Activated T-cell treated with anti-CD3 and anti-CD28 coated beads for 48 hours (primary cell): ENCODE data around the gene QRICH2.
A peak's percentile ranks its signal among the peaks of the same experiment; 100 is the strongest.
"Not testable (repeated sequence)": the region's sequence is repeated elsewhere in the genome, so short reads cannot be mapped to it uniquely, and the experiment has no call there.

ENCODE experiments used
- DNase-seq: peaks from one replicate; pipeline ENCODE4 v3.0.0-alpha.2; 2020; ENCODE audit warnings: low read depth

The QRICH2 gene, protein sequence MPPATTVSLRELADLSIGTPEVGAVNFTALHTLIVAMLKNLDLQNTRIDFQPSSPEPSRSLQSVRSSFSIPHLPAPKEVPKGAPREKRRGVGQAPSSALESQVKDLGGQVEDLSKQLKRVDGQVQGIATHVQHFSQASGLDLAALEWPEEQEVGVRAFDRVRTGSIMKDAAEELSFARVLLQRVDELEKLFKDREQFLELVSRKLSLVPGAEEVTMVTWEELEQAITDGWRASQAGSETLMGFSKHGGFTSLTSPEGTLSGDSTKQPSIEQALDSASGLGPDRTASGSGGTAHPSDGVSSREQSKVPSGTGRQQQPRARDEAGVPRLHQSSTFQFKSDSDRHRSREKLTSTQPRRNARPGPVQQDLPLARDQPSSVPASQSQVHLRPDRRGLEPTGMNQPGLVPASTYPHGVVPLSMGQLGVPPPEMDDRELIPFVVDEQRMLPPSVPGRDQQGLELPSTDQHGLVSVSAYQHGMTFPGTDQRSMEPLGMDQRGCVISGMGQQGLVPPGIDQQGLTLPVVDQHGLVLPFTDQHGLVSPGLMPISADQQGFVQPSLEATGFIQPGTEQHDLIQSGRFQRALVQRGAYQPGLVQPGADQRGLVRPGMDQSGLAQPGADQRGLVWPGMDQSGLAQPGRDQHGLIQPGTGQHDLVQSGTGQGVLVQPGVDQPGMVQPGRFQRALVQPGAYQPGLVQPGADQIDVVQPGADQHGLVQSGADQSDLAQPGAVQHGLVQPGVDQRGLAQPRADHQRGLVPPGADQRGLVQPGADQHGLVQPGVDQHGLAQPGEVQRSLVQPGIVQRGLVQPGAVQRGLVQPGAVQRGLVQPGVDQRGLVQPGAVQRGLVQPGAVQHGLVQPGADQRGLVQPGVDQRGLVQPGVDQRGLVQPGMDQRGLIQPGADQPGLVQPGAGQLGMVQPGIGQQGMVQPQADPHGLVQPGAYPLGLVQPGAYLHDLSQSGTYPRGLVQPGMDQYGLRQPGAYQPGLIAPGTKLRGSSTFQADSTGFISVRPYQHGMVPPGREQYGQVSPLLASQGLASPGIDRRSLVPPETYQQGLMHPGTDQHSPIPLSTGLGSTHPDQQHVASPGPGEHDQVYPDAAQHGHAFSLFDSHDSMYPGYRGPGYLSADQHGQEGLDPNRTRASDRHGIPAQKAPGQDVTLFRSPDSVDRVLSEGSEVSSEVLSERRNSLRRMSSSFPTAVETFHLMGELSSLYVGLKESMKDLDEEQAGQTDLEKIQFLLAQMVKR (N-terminal part only)

DNA sequence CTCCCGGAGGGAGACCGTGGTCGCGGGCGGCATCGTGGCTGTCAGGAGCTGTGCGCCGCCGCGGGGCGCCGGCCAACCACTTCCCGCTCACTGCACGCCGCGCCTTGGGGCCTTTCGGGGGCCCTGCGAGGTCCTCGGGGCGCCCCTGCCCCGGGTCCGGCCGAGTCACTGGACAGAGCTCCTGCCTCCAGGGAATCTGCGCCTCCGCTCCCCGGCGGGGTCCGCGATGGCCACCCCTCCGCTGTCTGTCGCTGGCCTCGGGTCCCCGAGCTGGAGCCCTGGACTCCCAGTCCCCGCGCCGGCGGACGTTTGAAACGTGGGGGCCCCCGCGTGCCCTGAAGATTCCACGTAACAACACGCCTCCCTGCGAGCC, at the start of gene QRICH2:
QRICH2 (minus strand) TSS at position 311 of the 373 bp plus-strand sequence; CDS start at position 33, 278 bp downstream.
- no peak for DNase-seq

DNA sequence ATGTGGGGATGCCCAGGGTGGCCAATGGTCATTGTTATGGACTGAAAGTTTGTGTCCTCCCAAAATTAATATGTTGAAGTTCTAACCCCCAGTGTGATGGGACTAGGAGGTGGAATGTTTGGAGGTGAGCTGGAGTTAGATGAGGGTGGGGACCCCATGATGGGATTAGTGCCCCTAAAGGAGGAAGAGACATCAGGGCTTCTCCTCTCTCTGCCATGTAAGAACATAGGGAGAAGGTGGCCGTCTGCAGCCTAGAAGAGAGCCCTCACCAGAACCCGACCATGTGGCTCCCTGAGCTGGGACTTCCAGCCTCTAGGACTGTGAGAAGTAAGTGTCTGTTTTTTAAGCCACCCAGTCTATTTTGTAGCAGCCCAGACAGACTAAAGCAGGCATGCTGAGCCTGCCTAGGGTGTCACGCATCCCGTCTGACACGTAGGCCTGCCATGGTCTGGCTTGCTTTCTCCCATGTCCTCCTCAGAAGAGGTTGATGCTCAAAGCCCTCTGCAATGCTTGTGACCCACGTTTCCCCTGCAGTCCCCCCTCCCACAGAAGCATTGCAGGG, 49.6 kb upstream of the QRICH2 start:
- DNase-seq = no peak

DNA sequence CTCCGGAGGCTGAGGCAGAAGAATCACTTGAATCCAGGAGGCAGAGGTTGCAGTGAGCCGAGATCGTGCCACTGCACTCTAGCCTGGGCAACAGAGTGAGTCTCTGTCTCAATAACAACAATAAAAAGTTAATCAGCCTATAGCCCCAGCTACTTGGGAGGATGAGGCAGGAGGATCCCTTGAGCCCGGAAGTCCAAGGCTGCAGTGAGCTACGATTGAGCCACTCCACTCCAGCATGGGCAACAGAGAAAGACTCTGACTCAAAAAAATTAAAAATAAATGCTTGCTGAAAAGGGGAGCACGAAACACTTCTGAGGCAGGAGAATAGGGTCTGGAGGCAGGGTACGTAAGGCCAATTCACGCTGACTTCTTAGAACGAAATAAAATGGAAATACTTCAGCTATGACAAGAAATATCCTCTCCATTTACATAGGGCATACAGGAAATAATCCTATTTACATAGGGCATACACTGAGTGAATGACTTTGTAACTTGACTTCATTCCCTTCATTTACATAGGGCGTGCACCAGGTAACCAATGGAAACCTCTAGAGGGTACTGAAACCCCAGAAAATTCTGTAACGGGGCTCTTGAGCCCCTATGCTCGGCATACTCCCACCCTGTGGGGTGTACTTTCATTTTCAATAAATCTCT, 48.9 kb upstream of the QRICH2 start:
- no peak for DNase-seq

DNA sequence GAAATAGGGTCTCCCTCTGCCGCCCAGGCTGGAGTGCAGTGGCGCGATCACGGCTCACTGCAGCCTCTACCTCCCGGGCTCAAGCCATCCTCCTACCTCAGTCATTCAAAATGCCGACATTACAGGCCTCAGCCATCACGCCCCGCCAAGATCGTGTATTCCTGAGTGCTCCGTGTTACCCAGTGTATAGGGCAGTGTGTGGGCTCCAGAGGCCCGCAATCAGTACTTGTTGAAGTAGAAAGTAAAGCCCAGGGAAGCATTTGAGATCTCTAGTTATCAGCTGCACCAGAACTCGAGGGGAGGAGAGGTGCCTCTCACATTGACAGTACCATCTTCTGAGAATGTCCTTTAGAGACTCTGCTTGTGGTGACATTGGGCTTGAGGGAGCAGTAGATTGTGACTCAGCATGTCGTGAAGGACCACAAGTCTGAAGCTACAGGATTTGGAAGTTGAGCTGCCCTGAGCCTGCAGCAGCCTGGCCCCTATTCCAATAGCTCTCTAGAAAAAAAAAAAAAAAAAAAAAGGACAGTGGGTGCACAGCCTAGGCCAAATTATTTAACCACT, 46.8 kb upstream of the QRICH2 start:
- no peak for DNase-seq

DNA sequence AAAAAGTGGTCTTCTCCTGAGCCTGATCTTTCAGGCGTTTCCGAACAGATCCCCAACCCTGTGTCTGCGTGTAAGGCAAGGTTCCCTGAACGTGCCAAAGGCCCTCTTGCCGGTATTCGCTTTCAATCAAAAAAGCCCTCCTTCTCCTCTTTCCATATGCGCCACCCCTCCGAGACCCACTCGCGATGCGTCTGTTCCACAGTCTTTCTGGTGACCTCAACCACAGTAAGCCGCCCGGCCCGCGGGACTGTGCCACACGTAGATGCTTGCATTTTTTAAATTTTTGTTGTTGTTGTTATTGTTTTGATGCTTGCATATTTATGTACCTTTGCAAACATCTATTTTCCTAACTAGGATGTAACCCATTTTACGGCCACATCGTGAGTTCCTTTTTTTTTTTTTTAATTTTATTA, 46.2 kb upstream of the QRICH2 start:
- DNase-seq = no peak

DNA sequence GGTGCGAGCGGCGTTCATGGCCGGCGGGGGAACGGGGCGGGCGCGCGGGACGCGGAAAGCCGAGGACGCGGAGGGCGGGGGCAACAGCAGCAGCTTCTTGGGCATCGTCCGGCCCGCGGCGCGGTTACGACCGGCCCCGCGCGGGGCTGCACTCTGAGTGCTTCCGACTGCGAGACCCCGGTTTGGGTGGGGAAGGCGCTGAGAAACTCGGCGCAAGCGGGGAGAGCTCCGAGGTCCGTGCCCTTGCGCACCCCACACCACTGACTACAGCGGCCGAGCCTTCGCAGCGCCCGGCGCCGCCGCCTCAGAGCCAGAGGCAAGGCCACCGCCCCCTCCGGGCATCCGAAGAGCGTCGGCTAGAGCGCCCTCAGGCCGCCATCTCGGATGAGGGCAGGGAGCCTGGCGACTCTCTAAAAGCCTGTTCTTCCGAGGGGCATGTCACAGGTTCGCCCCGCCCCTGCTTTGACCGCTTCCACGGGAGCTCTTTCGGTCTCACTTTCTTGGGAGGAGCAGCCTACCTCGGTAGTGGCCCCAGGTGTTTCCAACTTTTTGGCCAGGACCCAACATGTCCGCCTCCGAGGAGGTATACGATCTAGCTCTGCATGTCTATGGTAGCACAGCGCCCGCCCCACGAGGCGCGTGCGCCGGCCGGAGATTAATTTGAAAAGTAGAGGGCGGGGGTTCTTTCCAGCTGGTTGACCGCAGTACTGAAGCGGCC, 45.7 kb upstream of the QRICH2 start, which contains the start of gene PRPSAP1:
PRPSAP1 (minus strand) TSS at position 318 of the 718 bp plus-strand sequence; CDS start at position 105, 213 bp downstream.
- DNase-seq = peak; percentile 79

DNA sequence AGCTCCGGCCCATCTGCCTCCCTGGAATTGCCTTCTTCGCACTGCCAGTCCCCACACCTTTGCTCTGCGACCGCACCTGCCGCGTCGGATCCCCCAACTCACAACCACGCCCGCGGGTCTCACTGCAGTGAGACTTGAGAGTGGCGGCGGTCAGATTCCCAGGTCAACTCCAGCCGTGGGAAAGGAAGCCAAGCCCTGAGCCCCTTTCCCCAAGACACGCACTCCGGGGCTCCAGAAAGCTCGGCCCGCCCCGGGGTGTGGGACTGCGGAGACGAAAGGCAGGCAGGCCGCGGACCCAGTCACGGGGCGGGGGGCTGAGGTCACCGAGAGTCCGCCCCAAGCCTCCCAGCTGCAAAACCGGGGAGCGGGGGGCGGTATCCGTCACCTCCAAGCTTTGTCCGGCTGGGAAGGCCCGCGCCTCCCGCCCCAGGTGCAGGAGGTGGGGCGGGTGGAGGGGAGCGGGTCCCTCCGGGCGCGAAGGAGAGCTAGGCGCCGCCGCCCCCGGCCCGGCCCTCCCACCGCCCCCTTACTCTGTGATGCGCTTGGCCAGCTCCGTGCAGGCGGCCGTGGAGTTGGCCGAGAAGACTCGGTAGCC, 45.0 kb upstream of the QRICH2 start:
- peak; percentile 9 for DNase-seq

DNA sequence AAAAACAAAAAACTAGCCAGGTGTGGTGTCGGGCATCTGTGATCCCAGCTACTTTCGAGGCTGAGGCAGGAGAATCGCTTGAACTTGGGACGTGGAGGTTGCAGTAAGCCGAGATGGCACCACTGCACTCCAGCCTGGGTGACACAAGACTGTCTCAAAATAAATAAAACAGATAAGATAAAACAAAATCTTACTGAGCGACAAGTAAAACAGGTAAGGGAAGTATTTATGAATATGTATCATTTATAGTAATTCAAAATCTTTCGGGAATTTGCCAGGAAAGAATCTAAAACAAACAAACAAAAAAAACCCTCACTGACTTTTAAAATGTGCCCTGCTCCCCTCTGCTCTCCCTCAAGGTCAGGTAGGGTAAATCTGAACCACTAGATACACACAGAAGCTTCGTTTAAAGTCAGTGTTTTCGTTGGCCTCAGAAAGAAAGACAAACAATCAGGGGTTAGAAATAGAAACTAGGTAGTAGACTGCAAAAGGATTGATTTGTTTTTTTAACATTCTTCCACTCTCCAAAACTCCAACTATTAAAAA, 43.5 kb upstream of the QRICH2 start:
- DNase-seq = no peak

DNA sequence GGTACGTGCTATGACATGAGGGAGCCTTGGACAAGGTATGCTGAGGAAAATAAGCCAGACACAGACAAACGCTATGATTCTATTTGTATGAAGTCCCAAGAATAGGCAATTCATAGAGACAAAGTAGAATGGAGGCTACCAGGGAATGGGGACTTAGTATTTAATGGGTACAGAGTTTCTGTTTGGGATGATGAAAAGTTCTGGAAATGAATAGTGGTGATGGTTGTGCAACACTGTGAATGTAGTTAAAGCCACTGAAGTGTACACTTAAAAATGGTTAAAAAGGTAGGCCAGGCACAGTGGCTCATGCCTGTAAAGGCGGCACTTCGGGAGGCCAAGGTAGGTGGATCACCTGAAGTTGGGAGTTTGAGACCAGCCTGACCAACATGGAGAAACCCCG, 42.4 kb upstream of the QRICH2 start:
- no peak for DNase-seq

DNA sequence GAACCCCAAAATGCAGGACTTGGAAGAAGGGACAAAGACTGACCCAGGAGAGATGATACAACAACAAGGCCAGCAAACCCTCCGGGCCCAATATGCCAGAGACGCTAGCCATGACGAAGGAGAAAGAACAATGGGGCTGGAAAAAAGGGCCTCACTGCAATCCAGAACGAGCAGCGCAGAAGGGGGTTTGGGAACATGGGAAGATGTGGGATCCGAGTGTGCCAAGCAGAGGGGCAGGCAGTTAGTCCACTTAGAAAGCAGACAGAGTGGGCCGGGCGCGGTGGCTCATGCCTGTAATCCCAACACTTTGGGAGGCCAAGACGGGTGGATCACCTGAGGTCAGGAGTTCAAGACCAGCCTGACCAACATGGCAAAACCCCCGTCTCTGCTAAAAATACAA, 38.9 kb upstream of the QRICH2 start:
- not testable (repeated sequence) for DNase-seq

DNA sequence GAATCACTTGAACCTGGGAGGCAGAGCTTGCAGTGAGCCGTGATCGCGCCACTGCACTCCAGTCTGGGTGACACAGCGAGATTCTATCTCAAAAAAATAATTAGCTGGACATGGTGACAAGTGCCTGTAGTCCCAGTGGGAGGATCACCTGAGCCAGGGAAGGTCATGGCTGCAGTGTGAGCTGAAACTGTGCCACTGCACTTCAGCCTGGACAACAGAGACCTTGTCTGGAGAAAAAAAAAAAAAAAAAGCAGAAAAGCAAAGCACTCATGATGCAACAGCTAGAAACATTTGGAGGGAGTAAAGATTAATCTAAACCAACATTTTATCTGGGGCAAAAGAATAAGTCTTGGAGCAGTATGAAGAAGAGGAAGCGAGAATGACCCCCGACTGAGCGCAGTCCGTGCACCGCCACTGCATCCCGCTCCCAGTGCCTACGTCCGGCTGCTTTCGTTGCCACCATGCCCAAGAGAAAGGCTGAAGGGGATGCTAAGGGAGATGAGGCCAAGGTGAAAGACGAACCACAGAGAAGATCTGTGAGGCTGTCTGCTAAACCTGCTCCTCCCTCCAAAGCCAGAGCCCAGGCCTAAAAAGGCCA, 37.4 kb upstream of the QRICH2 start:
- DNase-seq = no peak

DNA sequence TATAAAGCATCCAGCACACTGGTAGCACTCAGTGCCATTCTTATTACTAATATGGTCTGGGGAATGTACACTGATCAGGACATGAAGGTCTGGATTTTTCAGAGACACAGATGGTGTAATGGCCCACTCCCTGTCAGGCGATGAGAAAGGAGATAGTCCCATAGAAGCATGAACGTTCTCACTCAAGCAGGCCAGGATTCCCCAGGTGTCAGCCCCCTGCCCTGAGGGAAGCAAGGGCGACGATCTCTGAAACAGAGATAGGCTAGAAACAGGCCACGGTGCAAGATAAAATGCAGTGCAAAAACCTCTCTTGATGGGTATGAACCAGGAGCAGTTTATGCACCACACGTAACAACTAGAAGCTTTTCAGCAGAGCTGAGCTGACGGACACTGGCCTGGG, 35.0 kb upstream of the QRICH2 start:
- no peak for DNase-seq

DNA sequence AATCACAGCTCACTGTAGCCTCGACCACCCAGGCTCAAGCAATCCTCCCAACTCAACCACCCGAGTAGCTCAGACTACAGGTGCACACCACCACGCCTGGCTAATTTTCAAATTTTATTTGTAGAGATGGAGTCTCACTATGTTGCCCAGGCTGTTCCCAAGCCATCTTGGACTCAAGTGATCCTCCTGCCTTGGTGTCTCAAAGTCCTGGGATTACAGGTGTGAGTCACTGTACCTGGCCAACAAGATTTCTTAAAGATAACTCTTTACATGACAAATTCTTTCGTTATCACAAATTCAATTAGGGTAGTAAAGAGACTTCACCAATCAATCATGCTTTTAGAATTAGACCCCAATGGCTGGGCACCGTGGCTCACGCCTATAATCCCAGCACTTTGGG, 33.2 kb upstream of the QRICH2 start:
- no peak for DNase-seq

DNA sequence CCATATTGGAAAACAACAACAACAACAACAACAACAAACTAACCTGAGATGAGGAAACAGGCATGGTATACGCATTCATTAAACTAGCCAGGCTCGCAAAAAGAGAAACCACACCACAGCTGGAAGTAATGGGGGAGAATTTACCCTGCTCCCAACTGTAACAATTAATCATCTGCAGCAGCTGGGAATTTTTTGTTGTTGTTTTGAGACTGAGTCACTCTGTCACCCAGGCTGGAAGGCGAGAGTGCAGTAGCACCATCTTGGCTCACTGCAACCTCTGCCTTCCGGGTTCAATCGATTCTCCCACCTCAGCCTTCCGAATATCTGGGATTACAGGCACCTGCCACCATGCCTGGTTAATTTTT, 29.3 kb upstream of the QRICH2 start:
- DNase-seq = no peak

DNA sequence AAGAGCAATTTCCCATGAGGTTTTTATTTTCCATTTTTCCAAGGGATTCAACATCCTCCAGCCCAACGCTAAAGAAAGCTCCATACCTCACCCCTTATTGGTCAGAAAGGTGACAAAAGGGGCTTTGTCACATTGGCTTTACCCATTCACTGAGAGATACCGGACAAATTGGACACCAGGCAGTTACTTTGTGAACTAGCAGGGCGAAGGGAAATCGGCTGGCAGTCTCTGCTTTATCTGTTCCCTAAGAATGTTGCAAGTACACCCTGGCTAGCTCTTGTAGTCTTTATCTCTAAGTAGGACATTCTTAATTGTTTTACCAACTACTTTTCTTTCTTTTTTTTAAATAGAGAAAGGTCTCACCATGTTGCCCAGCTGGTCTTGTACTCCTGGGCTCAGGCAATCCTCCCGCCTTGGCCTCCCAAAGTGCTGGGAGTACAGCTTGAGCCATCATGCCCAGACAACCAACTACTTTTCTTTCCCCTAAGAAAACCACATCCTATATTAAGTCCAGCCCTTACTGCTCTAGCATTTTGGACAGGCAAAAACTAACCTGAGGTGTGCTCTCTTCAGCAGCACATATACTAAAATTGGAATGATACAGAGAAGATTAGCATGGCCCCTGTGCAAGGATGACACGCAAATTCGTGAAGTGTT, 28.8 kb upstream of the QRICH2 start:
- no peak for DNase-seq

DNA sequence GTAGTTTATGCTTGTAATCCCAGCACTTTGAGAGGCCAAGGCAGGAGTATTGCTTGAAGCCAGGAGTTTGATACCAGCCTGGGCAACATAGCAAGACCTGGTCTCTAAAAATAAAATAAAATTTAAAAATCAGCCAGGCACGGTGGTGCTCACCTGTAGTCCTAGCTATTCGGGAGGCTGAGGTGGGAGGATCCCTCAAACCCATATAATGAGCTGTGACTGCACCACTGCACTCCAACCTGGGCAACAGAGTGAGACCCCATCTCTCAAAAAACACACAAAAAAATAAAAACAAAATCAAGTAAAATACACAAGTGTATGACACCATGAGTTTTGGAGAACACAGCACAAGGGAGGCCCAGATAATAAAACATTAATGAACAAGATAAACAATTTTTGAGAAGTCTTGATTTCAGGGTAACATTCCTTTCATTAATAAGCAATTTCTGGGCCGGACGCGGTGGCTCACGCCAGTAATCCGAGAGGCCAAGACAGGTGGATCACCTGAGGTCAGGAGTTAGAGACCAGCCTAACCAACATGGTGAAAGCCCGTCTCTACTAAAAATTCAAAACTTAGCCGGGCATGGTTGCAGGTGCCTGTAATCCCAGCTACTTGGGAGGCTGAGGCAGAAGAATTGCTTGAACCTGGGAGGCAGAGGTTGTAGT, 27.8 kb upstream of the QRICH2 start:
- no peak for DNase-seq

DNA sequence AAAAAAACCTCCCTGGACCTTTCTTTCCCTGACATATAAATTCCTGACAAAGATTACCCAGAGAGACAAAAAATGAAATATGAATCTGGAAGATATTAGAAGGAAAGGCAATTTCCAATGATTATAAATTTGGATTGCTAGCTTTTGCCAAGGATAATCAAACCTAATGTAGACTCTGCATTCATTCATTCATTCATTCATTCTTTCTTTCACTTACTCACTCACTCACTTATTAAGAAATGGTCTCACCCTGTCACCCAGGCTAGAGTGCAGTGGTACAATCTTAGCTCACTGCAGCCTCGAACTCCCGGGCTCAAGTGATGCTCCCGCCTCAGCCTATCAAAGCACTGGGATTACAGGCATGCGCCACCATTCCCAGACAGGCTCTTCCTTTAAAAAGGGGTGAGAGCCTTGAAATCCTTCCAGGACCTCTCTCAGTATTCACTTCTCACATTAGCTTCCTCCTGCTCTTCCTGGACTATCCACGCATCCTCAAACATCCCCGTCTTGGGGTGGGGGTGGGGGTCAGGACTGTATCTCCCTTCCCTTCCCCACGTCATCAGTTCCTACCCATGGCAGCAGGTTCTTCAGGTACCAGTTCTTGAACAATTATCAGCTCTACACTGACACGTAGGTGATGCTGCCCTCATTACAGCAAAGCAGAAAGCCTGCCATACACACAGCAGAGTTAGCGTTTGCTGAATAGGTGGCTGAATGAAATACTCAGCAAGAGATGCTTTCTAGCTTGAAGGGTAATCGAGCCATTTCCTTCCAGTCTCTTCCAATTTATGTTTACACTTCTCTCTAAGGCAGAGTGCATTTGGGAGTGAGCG, 25.8 kb upstream of the QRICH2 start:
- DNase-seq = no peak
